SK-N-SH treated with all-trans-retinoic acid at 6 μM for 48 hours (cell line): Measurements from ENCODE around the gene PTDSS2.

ENCODE experiments used
- CREB5 ChIP-seq: fragments of 250-450 bp; sonication (Bioruptor Pico); IDR thresholded peaks from 2 replicates; pipeline ENCODE4 v1.5.1; 2020; ENCODE audit warnings: low read depth, mild to moderate bottlenecking, moderate library complexity
- ESRRG ChIP-seq: fragments of 250-450 bp; sonication (Bioruptor Pico); IDR thresholded peaks from 2 replicates; pipeline ENCODE4 v1.6.1; 2021; ENCODE audit warnings: mild to moderate bottlenecking
- PPARA ChIP-seq: fragments of 250-450 bp; sonication (Bioruptor Pico); IDR thresholded peaks from 2 replicates; pipeline ENCODE4 v1.5.0; 2020; ENCODE audit warnings: mild to moderate bottlenecking, borderline replicate concordance
- RARB ChIP-seq: fragments of 250-450 bp; sonication (Bioruptor Pico); IDR thresholded peaks from 2 replicates; pipeline ENCODE4 v1.8.0; 2021; ENCODE audit warnings: mild to moderate bottlenecking, moderate library complexity
- SNAI2 ChIP-seq: fragments of 250-450 bp; sonication (Bioruptor Pico); IDR thresholded peaks from 2 replicates; pipeline ENCODE4 v1.5.0; 2020; ENCODE audit warnings: mild to moderate bottlenecking, moderate library complexity
- TCF4 ChIP-seq: fragments of 250-450 bp; sonication (Bioruptor Pico); IDR thresholded peaks from 2 replicates; pipeline ENCODE4 v1.8.0; 2021; ENCODE audit warnings: mild to moderate bottlenecking, moderate library complexity, borderline replicate concordance
- ZFP3 ChIP-seq: fragments of 250-450 bp; sonication (Bioruptor Pico); IDR thresholded peaks from 2 replicates; pipeline ENCODE4 v1.5.0; 2020; ENCODE audit warnings: mild to moderate bottlenecking, moderate library complexity
- ZFP30 ChIP-seq: fragments of 450-650 bp; formaldehyde crosslinking; IDR thresholded peaks from 2 replicates; pipeline ENCODE4 v1.5.0; 2022; ENCODE audit warnings: mild to moderate bottlenecking, moderate library complexity
- ZNF565 ChIP-seq: fragments of 450-650 bp; formaldehyde crosslinking; conservative IDR thresholded peaks from 2 replicates; pipeline ENCODE4 v1.5.0; 2020; ENCODE audit warnings: low read depth, mild to moderate bottlenecking, moderate library complexity
- ZNF70 ChIP-seq: fragments of 450-650 bp; formaldehyde crosslinking; IDR thresholded peaks from 2 replicates; pipeline ENCODE4 v1.5.0; 2020; ENCODE audit warnings: mild to moderate bottlenecking, moderate library complexity
- ZNF8 ChIP-seq: fragments of 450-650 bp; formaldehyde crosslinking; IDR thresholded peaks from 2 replicates; pipeline ENCODE4 v1.5.0; 2020; ENCODE audit warnings: mild to moderate bottlenecking, moderate library complexity
- TF ChIP-seq, protein P1 (sequence below): fragments of 250-450 bp; sonication (Bioruptor Pico); IDR thresholded peaks from 2 replicates; pipeline ENCODE4 v1.8.0; 2020; ENCODE audit warnings: mild to moderate bottlenecking, moderate library complexity, borderline replicate concordance
- TF ChIP-seq, protein P2 (sequence below): fragments of 250-450 bp; sonication (Bioruptor Pico); IDR thresholded peaks from 2 replicates; pipeline ENCODE4 v1.8.0; 2021; ENCODE audit warnings: low read depth, mild to moderate bottlenecking, moderate library complexity, borderline replicate concordance

- TF ChIP-seq, protein P1, sequence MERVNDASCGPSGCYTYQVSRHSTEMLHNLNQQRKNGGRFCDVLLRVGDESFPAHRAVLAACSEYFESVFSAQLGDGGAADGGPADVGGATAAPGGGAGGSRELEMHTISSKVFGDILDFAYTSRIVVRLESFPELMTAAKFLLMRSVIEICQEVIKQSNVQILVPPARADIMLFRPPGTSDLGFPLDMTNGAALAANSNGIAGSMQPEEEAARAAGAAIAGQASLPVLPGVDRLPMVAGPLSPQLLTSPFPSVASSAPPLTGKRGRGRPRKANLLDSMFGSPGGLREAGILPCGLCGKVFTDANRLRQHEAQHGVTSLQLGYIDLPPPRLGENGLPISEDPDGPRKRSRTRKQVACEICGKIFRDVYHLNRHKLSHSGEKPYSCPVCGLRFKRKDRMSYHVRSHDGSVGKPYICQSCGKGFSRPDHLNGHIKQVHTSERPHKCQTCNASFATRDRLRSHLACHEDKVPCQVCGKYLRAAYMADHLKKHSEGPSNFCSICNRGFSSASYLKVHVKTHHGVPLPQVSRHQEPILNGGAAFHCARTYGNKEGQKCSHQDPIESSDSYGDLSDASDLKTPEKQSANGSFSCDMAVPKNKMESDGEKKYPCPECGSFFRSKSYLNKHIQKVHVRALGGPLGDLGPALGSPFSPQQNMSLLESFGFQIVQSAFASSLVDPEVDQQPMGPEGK (CRISPR knock-in tag) = no peak
- TF ChIP-seq ZNF565 (no peak), PPARA (CRISPR knock-in tag) (no peak), ZFP30 (CRISPR knock-in tag) (no peak), RARB (CRISPR knock-in tag) (no peak), CREB5 (CRISPR knock-in tag) (no peak), TCF4 (no peak), SNAI2 (CRISPR knock-in tag) (no peak), ZFP3 (CRISPR knock-in tag) (no peak), ZNF8 (CRISPR knock-in tag) (no peak), ESRRG (CRISPR knock-in tag) (no peak), ZNF70 (CRISPR knock-in tag) (no peak)
- TF ChIP-seq, protein P2, sequence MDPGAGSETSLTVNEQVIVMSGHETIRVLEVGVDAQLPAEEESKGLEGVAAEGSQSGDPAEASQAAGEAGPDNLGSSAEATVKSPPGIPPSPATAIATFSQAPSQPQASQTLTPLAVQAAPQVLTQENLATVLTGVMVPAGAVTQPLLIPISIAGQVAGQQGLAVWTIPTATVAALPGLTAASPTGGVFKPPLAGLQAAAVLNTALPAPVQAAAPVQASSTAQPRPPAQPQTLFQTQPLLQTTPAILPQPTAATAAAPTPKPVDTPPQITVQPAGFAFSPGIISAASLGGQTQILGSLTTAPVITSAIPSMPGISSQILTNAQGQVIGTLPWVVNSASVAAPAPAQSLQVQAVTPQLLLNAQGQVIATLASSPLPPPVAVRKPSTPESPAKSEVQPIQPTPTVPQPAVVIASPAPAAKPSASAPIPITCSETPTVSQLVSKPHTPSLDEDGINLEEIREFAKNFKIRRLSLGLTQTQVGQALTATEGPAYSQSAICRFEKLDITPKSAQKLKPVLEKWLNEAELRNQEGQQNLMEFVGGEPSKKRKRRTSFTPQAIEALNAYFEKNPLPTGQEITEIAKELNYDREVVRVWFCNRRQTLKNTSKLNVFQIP (CRISPR knock-in tag) = no peak
These were observed 7.2 kb downstream of the PTDSS2 start for GRCh38 chr11:457111-457760.
